IMR-90 (cell line): Measurements from ENCODE around the gene CTNNAL1. TPM values are rescaled to one million over a fixed set of nuclear protein-coding genes. Genes with fewer than 3 reads are reported as not detected.

Experiments
- ATAC-seq: fragments of 200-7000 bp; cut with Tn5 transposase; 2 replicates; pipeline ENCODE4 v1.9.1; 2020; ENCODE audit warnings: low read depth, mild to moderate bottlenecking, moderate library complexity
- BruUV-seq: library from RNA; stranded (reverse); fragments of 400-500 nt; replicated peaks from 2 replicates; lab custom pipeline; 2021; lab: Mats Ljungman, UMichigan
- CTCF ChIA-PET: fragments of 300-600 bp; formaldehyde crosslinking; extraction: SDS; loops from one replicate; lab custom pipeline; 2021; ENCODE audit warnings: antibody characterized with exemption; lab: Yijun Ruan, JAX
- POLR2A ChIA-PET: fragments of 300-600 bp; sonication (Branson Sonifier 250); formaldehyde crosslinking; loops from one replicate; lab custom pipeline; 2022; ENCODE audit warnings: antibody characterized with exemption; ENCODE audit not compliant: unreplicated experiment; lab: Charles Lee
- DNase-seq: peaks from one replicate; pipeline ENCODE4 v3.0.0; 2013
- H2AFZ ChIP-seq: replicated peaks from 2 replicates; pipeline ENCODE3; 2013; ENCODE audit warnings: low read length, mild to moderate bottlenecking; ENCODE audit not compliant: poor library complexity
- H2AK5ac ChIP-seq: 2 replicates; pipeline ENCODE4 v1.6.1; 2013; ENCODE audit warnings: low read depth, low read length, inconsistent platforms
- H2AK9ac ChIP-seq: replicated peaks from 2 replicates; pipeline ENCODE3; 2013; ENCODE audit warnings: mild to moderate bottlenecking, low read depth, low read length, moderate library complexity; ENCODE audit not compliant: poor library complexity
- H2BK120ac ChIP-seq: 2 replicates; pipeline ENCODE4 v1.6.1; 2013; ENCODE audit warnings: low read depth, low read length, inconsistent platforms
- H2BK15ac ChIP-seq: 3 replicates; pipeline ENCODE4 v1.6.1; 2013; ENCODE audit warnings: low read depth, low read length, inconsistent platforms
- H2BK20ac ChIP-seq: 2 replicates; pipeline ENCODE4 v1.6.1; 2013; ENCODE audit warnings: low read depth, mild to moderate bottlenecking, inconsistent platforms, low read length, moderate library complexity
- H2BK5ac ChIP-seq: 2 replicates; pipeline ENCODE4 v1.6.1; 2013; ENCODE audit warnings: mild to moderate bottlenecking, low read depth, low read length, inconsistent platforms; ENCODE audit not compliant: poor library complexity, severe bottlenecking
- H3K14ac ChIP-seq: replicated peaks from 2 replicates; pipeline ENCODE4 v1.6.1; 2013; ENCODE audit warnings: low read depth, low read length, inconsistent platforms
- H3K18ac ChIP-seq: 2 replicates; pipeline ENCODE4 v1.6.1; 2013; ENCODE audit warnings: low read depth, low read length, control low read depth
- H3K23ac ChIP-seq: 2 replicates; pipeline ENCODE4 v1.6.1; 2013; ENCODE audit warnings: low read depth, low read length, inconsistent platforms
- H3K27ac ChIP-seq: 2 replicates; pipeline ENCODE4 v1.5.1; 2013; ENCODE audit warnings: mild to moderate bottlenecking, control low read depth, low read length; ENCODE audit not compliant: insufficient read depth
- H3K27me3 ChIP-seq: 2 replicates; pipeline ENCODE4 v1.6.1; 2013; ENCODE audit warnings: low read length; ENCODE audit not compliant: control insufficient read depth, insufficient read depth
- H3K36me3 ChIP-seq: 2 replicates; pipeline ENCODE4 v1.6.1; 2013; ENCODE audit warnings: low read length, mixed read lengths; ENCODE audit not compliant: control insufficient read depth, insufficient read depth
- H3K4ac ChIP-seq: 2 replicates; pipeline ENCODE4 v1.6.1; 2013; ENCODE audit warnings: low read depth, low read length, inconsistent platforms
- H3K4me1 ChIP-seq: 2 replicates; pipeline ENCODE4 v1.6.1; 2013; ENCODE audit warnings: low read length, mixed read lengths; ENCODE audit not compliant: control insufficient read depth, insufficient read depth
- H3K4me2 ChIP-seq: 2 replicates; pipeline ENCODE4 v1.6.1; 2013; ENCODE audit warnings: low read depth, mild to moderate bottlenecking, control low read depth, low read length, moderate library complexity
- H3K4me3 ChIP-seq: 2 replicates; pipeline ENCODE4 v1.5.1; 2013; ENCODE audit warnings: low read depth, mild to moderate bottlenecking, control low read depth, low read length, moderate library complexity; ENCODE audit not compliant: insufficient read depth
- H3K56ac ChIP-seq: 2 replicates; pipeline ENCODE4 v1.6.1; 2013; ENCODE audit warnings: low read length, inconsistent platforms; ENCODE audit not compliant: insufficient read depth; ENCODE audit errors: extremely low read depth
- H3K79me1 ChIP-seq, 2 experiments: 2 replicates each; pipeline ENCODE4 v1.6.1; 2013; ENCODE audit warnings: low read length in 2 of 2, inconsistent platforms in 1 of 2, low read depth in 1 of 2
- H3K9ac ChIP-seq: 2 replicates; pipeline ENCODE4 v1.6.1; 2013; ENCODE audit warnings: low read depth, low read length, control low read depth
- H3K9me1 ChIP-seq: 2 replicates; pipeline ENCODE4 v1.6.1; 2013; ENCODE audit warnings: low read length, inconsistent platforms; ENCODE audit not compliant: insufficient read depth
- H3K9me3 ChIP-seq: 2 replicates; pipeline ENCODE4 v1.6.1; 2013; ENCODE audit warnings: low read length; ENCODE audit not compliant: control insufficient read depth, insufficient read depth
- H4K20me1 ChIP-seq: 2 replicates; pipeline ENCODE4 v1.6.1; 2013; ENCODE audit warnings: low read length, inconsistent platforms; ENCODE audit not compliant: insufficient read depth
- H4K5ac ChIP-seq: 2 replicates; pipeline ENCODE4 v1.6.1; 2013; ENCODE audit warnings: mild to moderate bottlenecking, low read depth, low read length, control low read depth
- H4K8ac ChIP-seq, 2 experiments: 2 replicates each; pipeline ENCODE4 v1.6.1; 2013; ENCODE audit warnings: low read depth in 2 of 2, low read length in 2 of 2, control low read depth in 1 of 2, inconsistent platforms in 1 of 2
- H4K91ac ChIP-seq: 2 replicates; pipeline ENCODE4 v1.6.1; 2013; ENCODE audit warnings: low read depth, low read length, inconsistent platforms; ENCODE audit not compliant: insufficient read depth
- BHLHE40 ChIP-seq: fragments of 150-350 bp; IDR thresholded peaks from 2 replicates; pipeline ENCODE4 v1.6.1; 2016; ENCODE audit warnings: mild to moderate bottlenecking, low read depth, low read length
- CEBPB ChIP-seq: IDR thresholded peaks from 2 replicates; pipeline ENCODE4 v1.6.1; 2012; ENCODE audit warnings: low read depth, low read length, improper control_type of control experiment
- CHD1 ChIP-seq: IDR thresholded peaks from 2 replicates; pipeline ENCODE4 v1.6.1; 2012; ENCODE audit warnings: low read depth, low read length, improper control_type of control experiment
- FOS ChIP-seq: fragments of 150-350 bp; IDR thresholded peaks from 2 replicates; pipeline ENCODE4 v1.6.1; 2016; ENCODE audit warnings: low read depth, low read length
- MAFK ChIP-seq: IDR thresholded peaks from 2 replicates; pipeline ENCODE4 v1.6.1; 2012; ENCODE audit warnings: low read depth, low read length, improper control_type of control experiment
- MAZ ChIP-seq: IDR thresholded peaks from 2 replicates; pipeline ENCODE4 v1.6.1; 2012; ENCODE audit warnings: low read depth, mild to moderate bottlenecking, low read length, improper control_type of control experiment, moderate library complexity, borderline replicate concordance
- MXI1 ChIP-seq: IDR thresholded peaks from 2 replicates; pipeline ENCODE4 v1.6.1; 2012; ENCODE audit warnings: low read depth, mild to moderate bottlenecking, low read length, moderate library complexity, borderline replicate concordance
- POLR2A ChIP-seq: IDR thresholded peaks from 2 replicates; pipeline ENCODE4 v1.6.1; 2012; ENCODE audit warnings: mild to moderate bottlenecking, low read depth, low read length
- RAD21 ChIP-seq: IDR thresholded peaks from 2 replicates; pipeline ENCODE4 v1.6.1; 2012; ENCODE audit warnings: low read length, improper control_type of control experiment
- RCOR1 ChIP-seq: IDR thresholded peaks from 2 replicates; pipeline ENCODE4 v1.6.1; 2012; ENCODE audit warnings: mild to moderate bottlenecking, low read length, improper control_type of control experiment; ENCODE audit not compliant: insufficient replicate concordance
- RFX5 ChIP-seq: IDR thresholded peaks from 2 replicates; pipeline ENCODE4 v1.8.0; 2012; ENCODE audit warnings: low read depth, mild to moderate bottlenecking, low read length, moderate library complexity
- SMC3 ChIP-seq: fragments of 150-350 bp; IDR thresholded peaks from 2 replicates; pipeline ENCODE4 v1.6.1; 2016; ENCODE audit warnings: low read depth, mild to moderate bottlenecking, antibody characterized with exemption, low read length, moderate library complexity
- WGBS, 2 experiments: methylation state at CpG; one replicate each; pipeline versions ENCODE4 v1.1.5 to v1.1.7; 2013; ENCODE audit warnings: missing lambda C conversion rate in 2 of 2; ENCODE audit not compliant: insufficient read length in 1 of 2; ENCODE audit errors: extremely low coverage in 2 of 2; 5-methylcytosine and 5-hydroxymethylcytosine counted together
- dilution Hi-C: fragments of 300-500 bp; cut with HindIII; formaldehyde crosslinking; loops from one replicate; pipeline ENCODE4 v1.14.3; 2018; ENCODE audit warnings: low sequenced_read_pairs; ENCODE audit not compliant: unreplicated experiment
- in situ Hi-C: fragments of 300-500 bp; cut with MboI; formaldehyde crosslinking; loops from 3 replicates; pipeline ENCODE4 v1.14.3; 2019; ENCODE audit warnings: low sequenced_read_pairs, inconsistent platforms, mixed read lengths
- intact Hi-C: fragments of 100-400 bp; cut with micrococcal nuclease; formaldehyde crosslinking; loops from 2 replicates; pipeline ENCODE4 v1.10.0; 2022
- polyA plus RNA-seq, 3 experiments: library from polyadenylated mRNA; depleted of rRNA; stranded (reverse); fragments of >200 nt; gene quantifications; 2 replicates each; pipeline ENCODE4 v1.2.3, GENCODE V29; 2012; ENCODE audit warnings: low replicate concordance in 1 of 3
- total RNA-seq: library from RNA; depleted of rRNA; stranded (reverse); fragments of >200 nt; gene quantifications from 2 replicates; pipeline ENCODE4 v1.2.3, GENCODE V29; 2012
- TF ChIP-seq, protein P1 (sequence below): fragments of 150-350 bp; IDR thresholded peaks from 2 replicates; pipeline ENCODE4 v1.6.1; 2017; ENCODE audit warnings: mild to moderate bottlenecking, antibody characterized with exemption, low read length, low read depth
- TF ChIP-seq, protein P2 (sequence below): conservative IDR thresholded peaks from 2 replicates; pipeline ENCODE4 v1.5.1; 2012; ENCODE audit warnings: mild to moderate bottlenecking, low read depth, low read length, improper control_type of control experiment
- TF ChIP-seq, protein P3 (sequence below): fragments of 150-350 bp; IDR thresholded peaks from 2 replicates; pipeline ENCODE4 v1.6.1; 2016; ENCODE audit warnings: low read depth, mild to moderate bottlenecking, low read length, moderate library complexity, borderline replicate concordance

Gene CTNNAL1
- total and polyA plus RNA-seq, 2 of the 4 experiments (the other 2 are of a cell fraction): 72.3 to 131 TPM

DNA sequence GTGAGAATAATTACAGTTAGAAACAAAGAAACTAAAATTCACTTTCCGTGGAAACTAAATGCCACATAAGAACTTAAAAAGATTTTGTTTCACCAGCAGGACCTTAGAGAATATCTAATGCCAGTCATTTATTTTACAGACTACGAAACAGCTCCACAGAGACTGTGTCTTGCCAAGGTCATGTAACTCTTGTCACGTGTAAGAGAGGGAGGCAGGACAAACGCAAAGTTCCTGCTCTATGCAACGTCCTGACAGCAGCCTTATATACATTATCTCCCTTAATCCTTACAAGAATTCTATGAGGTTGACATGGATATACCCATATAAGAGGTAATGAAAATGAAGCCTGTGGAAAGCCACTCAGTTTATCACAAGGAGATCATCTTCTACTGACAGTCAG lies 39.4 kb downstream of the CTNNAL1 start:
- H2BK120ac ChIP-seq: no peak overlapping the region
- no peak overlapping the region for H4K91ac ChIP-seq
- H3K56ac ChIP-seq: no peak overlapping the region
- BruUV-seq: no TSS peak
- no peak overlapping the region for H3K4ac ChIP-seq
- H3K9me3 ChIP-seq: no peaks in the 10 kb centered on the region
- H3K4me1 ChIP-seq: no peaks in the 10 kb centered on the region
- H3K27ac ChIP-seq: no peak overlapping the region
- ATAC-seq (no peak), DNase-seq (no peak)
- no peak overlapping the region for H3K9ac ChIP-seq
- no peaks in the 10 kb centered on the region for H3K9me1 ChIP-seq
- ChIA-PET CTCF (no interaction called here), POLR2A (no interaction called here)
- TF ChIP-seq BHLHE40 (no peak), FOS (no peak), SMC3 (no peak), CEBPB (no peak), MXI1 (no peak), RFX5 (no peak), RCOR1 (no peak), POLR2A (no peak), CHD1 (no peak), RAD21 (no peak), MAFK (no peak), MAZ (no peak)
- TF ChIP-seq, protein P1, sequence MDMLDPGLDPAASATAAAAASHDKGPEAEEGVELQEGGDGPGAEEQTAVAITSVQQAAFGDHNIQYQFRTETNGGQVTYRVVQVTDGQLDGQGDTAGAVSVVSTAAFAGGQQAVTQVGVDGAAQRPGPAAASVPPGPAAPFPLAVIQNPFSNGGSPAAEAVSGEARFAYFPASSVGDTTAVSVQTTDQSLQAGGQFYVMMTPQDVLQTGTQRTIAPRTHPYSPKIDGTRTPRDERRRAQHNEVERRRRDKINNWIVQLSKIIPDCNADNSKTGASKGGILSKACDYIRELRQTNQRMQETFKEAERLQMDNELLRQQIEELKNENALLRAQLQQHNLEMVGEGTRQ: no peak
- TF ChIP-seq, protein P2, sequence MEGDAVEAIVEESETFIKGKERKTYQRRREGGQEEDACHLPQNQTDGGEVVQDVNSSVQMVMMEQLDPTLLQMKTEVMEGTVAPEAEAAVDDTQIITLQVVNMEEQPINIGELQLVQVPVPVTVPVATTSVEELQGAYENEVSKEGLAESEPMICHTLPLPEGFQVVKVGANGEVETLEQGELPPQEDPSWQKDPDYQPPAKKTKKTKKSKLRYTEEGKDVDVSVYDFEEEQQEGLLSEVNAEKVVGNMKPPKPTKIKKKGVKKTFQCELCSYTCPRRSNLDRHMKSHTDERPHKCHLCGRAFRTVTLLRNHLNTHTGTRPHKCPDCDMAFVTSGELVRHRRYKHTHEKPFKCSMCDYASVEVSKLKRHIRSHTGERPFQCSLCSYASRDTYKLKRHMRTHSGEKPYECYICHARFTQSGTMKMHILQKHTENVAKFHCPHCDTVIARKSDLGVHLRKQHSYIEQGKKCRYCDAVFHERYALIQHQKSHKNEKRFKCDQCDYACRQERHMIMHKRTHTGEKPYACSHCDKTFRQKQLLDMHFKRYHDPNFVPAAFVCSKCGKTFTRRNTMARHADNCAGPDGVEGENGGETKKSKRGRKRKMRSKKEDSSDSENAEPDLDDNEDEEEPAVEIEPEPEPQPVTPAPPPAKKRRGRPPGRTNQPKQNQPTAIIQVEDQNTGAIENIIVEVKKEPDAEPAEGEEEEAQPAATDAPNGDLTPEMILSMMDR: no peak
- TF ChIP-seq, protein P3, sequence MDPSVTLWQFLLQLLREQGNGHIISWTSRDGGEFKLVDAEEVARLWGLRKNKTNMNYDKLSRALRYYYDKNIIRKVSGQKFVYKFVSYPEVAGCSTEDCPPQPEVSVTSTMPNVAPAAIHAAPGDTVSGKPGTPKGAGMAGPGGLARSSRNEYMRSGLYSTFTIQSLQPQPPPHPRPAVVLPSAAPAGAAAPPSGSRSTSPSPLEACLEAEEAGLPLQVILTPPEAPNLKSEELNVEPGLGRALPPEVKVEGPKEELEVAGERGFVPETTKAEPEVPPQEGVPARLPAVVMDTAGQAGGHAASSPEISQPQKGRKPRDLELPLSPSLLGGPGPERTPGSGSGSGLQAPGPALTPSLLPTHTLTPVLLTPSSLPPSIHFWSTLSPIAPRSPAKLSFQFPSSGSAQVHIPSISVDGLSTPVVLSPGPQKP: no peak
- H2AK9ac ChIP-seq: no peak overlapping the region
- in situ Hi-C loops: no loop called here
- peaks cover 5 to 7% of the 10 kb centered on the region in 2 experiments; a peak in 2 of 4 replicates for H3K79me1 ChIP-seq
- no peak overlapping the region for H3K4me3 ChIP-seq
- dilution Hi-C loops: no loop called here
- H2BK15ac ChIP-seq: no peak overlapping the region
- H4K8ac ChIP-seq: no peak overlapping the region
- H3K23ac ChIP-seq: no peak overlapping the region
- H3K14ac ChIP-seq: no peak overlapping the region
- no CpG with 5 or more reads among the region's 5 CpGs for WGBS, 2 experiments
- no peak overlapping the region for H4K5ac ChIP-seq
- no peaks in the 10 kb centered on the region for H4K20me1 ChIP-seq
- no peak overlapping the region for H2BK20ac ChIP-seq
- no peak overlapping the region for H2AFZ ChIP-seq
- H3K36me3 ChIP-seq: peaks cover 8% of the 10 kb centered on the region
- no peak overlapping the region for H2BK5ac ChIP-seq
- no peak overlapping the region for H3K4me2 ChIP-seq
- no peaks in the 10 kb centered on the region for H3K27me3 ChIP-seq
- H3K18ac ChIP-seq: no peak overlapping the region
- H2AK5ac ChIP-seq: no peak overlapping the region
- intact Hi-C loops: no loop called here
